ENCODE measurements around the gene TCF4. TPM values are rescaled to one million over a fixed set of nuclear protein-coding genes. Genes with fewer than 3 reads are reported as not detected.

TCF4 gene
- total and polyA plus RNA-seq, 2 of the 13 experiments (the other 11 are each of a cell fraction or from before 2014, with no cell fraction given) = not detected

- no peak for ATAC-seq
- Histone ChIP-seq H3K36me3 (replicated peaks in 1 of 2; ENCODE audit: control insufficient read depth in 1 of 2, insufficient read depth in 2 of 2, low read length in 2 of 2) (no peaks in the 10 kb centered on the region), H3K27ac (ENCODE audit: extremely low read length, insufficient read depth, low read length) (no peak overlapping the region), H3K9me3 (ENCODE audit: low read length) (peaks cover 2% of the 10 kb centered on the region; the same call in 1 of the 2 replicates), H3K79me2 (ENCODE audit: insufficient read depth, low read length) (no peaks in the 10 kb centered on the region), H3K4me1 (ENCODE audit: insufficient read depth, low read length) (no peaks in the 10 kb centered on the region), H4K20me1 (ENCODE audit: insufficient read depth, low read length) (no peaks in the 10 kb centered on the region), H3K27me3 (ENCODE audit: control insufficient read depth in 1 of 2, insufficient read depth in 2 of 2, low read length in 2 of 2) (no peaks in the 10 kb centered on the region; a peak in 1 of 5 replicates), H3K4me2 (ENCODE audit: low read depth, low read length) (no peak overlapping the region), H3K4me3 (replicated peaks in 1 of 3; ENCODE audit: insufficient read depth in 1 of 3, low read depth in 2 of 3, low read length in 3 of 3) (no peak overlapping the region), H3K9ac (ENCODE audit: insufficient read depth, low read depth, low read length) (no peak overlapping the region), H2AFZ (ENCODE audit: low read length) (no peak overlapping the region)
- no peak for DNase-seq (ENCODE audit: low spot score)
- no peak for FAIRE-seq
- intact Hi-C loops (cut with micrococcal nuclease; ENCODE audit: unreplicated experiment) = no loop called here
- TF ChIP-seq SIX1 (CRISPR knock-in tag; IDR thresholded peaks at IDR 0.05; ENCODE audit: borderline replicate concordance) = no peak
- no peak for TF ChIP-seq KDM4B (CRISPR knock-in tag; IDR thresholded peaks at IDR 0.05)
- TF ChIP-seq, protein P1, sequence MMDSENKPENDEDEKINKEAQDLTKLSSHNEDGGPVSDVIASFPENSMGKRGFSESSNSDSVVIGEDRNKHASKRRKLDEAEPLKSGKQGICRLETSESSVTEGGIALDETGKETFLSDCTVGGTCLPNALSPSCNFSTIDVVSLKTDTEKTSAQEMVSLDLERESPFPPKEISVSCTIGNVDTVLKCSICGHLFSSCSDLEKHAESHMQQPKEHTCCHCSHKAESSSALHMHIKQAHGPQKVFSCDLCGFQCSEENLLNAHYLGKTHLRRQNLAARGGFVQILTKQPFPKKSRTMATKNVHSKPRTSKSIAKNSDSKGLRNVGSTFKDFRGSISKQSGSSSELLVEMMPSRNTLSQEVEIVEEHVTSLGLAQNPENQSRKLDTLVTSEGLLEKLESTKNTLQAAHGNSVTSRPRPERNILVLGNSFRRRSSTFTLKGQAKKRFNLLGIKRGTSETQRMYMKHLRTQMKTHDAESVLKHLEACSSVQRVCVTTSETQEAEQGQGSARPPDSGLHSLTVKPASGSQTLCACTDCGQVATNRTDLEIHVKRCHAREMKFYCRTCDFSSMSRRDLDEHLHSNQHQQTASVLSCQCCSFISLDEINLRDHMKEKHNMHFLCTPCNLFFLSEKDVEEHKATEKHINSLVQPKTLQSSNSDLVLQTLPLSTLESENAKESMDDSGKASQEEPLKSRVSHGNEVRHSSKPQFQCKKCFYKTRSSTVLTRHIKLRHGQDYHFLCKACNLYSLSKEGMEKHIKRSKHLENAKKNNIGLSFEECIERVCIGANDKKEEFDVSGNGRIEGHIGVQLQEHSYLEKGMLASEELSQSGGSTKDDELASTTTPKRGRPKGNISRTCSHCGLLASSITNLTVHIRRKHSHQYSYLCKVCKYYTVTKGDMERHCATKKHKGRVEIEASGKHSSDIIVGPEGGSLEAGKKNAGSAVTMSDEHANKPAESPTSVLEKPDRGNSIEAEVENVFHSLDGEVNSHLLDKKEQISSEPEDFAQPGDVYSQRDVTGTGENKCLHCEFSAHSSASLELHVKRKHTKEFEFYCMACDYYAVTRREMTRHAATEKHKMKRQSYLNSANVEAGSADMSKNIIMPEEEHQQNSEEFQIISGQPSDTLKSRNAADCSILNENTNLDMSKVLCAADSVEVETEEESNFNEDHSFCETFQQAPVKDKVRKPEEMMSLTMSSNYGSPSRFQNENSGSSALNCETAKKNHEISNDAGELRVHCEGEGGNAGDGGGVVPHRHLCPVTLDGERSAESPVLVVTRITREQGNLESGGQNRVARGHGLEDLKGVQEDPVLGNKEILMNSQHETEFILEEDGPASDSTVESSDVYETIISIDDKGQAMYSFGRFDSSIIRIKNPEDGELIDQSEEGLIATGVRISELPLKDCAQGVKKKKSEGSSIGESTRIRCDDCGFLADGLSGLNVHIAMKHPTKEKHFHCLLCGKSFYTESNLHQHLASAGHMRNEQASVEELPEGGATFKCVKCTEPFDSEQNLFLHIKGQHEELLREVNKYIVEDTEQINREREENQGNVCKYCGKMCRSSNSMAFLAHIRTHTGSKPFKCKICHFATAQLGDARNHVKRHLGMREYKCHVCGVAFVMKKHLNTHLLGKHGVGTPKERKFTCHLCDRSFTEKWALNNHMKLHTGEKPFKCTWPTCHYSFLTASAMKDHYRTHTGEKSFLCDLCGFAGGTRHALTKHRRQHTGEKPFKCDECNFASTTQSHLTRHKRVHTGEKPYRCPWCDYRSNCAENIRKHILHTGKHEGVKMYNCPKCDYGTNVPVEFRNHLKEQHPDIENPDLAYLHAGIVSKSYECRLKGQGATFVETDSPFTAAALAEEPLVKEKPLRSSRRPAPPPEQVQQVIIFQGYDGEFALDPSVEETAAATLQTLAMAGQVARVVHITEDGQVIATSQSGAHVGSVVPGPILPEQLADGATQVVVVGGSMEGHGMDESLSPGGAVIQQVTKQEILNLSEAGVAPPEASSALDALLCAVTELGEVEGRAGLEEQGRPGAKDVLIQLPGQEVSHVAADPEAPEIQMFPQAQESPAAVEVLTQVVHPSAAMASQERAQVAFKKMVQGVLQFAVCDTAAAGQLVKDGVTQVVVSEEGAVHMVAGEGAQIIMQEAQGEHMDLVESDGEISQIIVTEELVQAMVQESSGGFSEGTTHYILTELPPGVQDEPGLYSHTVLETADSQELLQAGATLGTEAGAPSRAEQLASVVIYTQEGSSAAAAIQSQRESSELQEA (CRISPR knock-in tag; IDR thresholded peaks at IDR 0.05; ENCODE audit: not compliant biosample characterization) = no peak
- no peak for TF ChIP-seq ZNF605 (CRISPR knock-in tag; IDR thresholded peaks at IDR 0.05)
- TF ChIP-seq ZBTB38 (CRISPR knock-in tag; IDR thresholded peaks at IDR 0.05) = no peak
- no peak for TF ChIP-seq TP53 (CRISPR knock-in tag; conservative IDR thresholded peaks at IDR 0.05)
- BruUV-seq (replicated peaks) = no TSS peak
- in situ Hi-C loops (cut with HindIII; ENCODE audit: extremely low pct_ligation_motif_present, low pct_unique_long_range_greater_than_20kb) = no loop called here
- ChIA-PET POLR2A (no interaction called here), CTCF (ENCODE audit: low intra/inter-chr PET ratio, low total read pairs) (no interaction called here)
- WGBS (ENCODE audit: low lambda C conversion rate) = 33% methylated on average over 4 of the region's 4 CpGs
Observed at GRCh38 chr18:55608497-55608896, 20.5 kb upstream of the TCF4 start.

All from HepG2 (cell line).